Fibroblast of upper back skin (primary cell): Measurements from ENCODE around the gene RSPO4.
"Not testable (repeated sequence)": the region's sequence is repeated elsewhere in the genome, so short reads cannot be mapped to it uniquely, and the experiment has no call there.

ENCODE experiments used
- DNase-seq: peaks from one replicate; pipeline ENCODE4 v3.0.0-alpha.2; 2013

Gene RSPO4

DNA sequence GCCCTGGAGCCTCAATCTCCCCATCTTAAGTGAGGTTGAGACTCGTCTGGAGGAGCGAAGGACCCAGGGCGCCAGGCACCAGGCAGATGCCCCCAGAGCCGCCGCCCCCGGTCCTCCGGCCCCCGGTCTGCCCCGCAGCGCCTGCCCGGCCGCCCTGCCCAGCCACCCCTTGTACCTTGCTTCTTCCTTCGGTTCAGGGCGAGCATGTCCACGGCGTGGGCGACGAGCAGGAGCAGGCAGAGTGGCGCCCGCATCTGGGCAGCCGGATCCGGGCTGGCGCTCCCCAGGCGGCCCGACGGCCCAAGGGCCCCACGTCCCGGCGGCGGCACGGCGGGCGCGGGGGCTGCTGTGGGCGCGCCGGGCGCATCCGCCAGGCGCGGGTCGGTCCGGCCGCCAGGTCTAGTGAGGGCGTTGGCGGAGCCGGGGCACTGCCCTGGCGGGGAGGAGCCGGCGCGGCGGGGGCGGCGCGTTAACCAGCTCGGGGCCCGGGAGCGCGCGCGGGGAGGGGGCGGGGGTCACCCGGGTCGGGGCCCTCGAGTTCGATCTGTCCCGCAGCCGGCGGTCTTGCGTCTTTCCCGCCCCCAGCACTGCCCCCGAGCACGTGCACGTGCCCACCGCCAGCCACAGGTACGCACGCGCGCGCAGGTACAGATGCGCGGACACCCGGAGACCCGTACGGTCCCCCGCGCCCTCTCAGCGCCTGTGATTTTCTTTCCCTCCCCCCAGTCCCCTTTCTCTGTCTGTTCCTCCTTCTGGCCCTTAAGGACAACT, at the start of gene RSPO4:
TSS of gene RSPO4 (minus strand) at position 401 of the 771 bp plus-strand sequence. CDS start at position 254, 147 bp downstream.
- DNase-seq = no peak

DNA sequence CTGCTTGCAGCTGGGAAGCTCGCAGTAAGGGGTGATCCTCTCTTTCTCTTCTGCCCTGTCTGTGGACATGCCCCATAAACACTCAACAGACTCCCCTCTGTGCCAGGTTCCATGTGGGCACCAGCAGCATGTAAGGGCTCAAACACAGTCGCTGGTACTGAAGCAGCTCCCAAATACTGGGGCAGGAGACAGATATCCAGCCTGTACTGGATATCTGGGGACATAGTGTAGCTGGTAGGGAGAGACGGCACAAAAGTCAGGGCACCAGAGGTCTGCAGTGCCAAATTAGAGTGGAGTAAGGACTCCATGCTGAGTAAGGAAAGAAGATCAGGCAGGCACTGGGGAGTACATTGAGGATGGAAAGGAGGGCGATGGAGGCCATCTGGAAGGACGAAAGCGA, 48.3 kb upstream of the RSPO4 start:
- no peak for DNase-seq

DNA sequence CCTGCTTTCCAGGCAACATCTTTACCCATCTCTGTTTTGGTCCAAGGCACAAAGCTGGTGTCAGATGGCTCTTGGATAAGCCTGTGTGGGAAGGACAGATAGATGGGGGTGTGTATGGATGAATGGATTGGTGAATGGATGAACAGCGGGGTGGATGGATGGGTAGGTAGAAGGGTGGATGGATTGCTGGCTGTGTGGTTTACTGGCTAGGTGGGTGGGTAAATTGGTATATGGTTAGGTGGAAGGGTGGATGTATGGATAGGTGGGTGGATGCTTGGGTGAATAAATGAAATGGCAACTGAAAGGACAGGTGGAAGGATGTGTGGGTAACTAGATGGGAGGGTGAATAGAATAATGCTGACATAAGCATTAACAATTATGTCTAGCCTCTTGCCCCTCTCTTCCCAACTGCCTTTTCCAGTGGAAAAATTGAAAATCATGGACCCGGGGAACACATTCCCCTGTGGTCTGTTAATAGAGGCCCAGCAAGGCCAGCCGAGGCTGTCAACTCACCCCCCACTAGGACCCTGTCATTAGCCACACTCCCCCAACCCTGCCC, 43.8 kb upstream of the RSPO4 start:
- DNase-seq = no peak

DNA sequence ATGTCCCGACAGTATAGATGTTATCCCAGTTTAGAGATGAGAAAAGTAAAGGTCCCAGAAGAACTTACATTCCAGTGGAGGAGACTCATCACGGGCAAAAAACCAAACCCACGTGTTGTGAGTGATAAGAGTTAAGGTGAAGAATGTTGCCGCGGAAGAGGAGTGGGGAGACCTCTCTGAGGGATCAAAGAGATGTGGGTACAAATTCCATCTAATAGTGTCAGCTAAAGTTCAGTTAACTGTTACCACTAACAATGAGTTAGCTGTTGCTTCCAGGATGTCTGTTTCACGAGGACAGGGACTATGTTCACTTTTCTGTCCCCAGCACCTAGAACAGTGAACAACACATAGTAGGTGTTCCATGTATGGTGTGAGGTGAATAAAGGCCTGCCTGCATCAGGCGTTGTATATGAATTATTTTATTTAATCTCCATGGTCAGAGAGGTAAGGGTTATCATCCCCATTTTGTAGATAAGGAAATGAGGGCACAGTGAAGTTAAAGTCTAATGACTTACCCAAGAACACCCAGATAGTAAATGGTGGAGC, 39.8 kb upstream of the RSPO4 start:
- DNase-seq = no peak

DNA sequence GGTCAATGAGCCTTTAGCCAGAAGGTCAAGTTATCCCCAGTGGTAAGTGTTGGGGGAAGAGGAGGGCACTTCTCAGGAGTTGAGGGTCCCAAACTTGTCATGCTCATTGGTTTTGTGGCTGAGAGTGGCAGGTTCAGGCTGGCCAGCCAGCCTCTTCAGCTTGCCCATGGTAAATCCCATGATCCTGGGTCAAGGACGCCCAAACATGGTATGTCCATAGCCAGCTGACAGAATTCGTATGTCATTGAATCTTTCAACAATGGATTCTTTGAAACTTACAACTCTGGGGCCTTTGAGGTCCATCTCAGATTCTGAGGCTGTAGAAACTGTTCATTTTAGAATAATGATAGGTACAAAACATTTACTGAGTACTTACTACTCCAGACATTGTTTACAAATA, 36.1 kb upstream of the RSPO4 start:
- no peak for DNase-seq

DNA sequence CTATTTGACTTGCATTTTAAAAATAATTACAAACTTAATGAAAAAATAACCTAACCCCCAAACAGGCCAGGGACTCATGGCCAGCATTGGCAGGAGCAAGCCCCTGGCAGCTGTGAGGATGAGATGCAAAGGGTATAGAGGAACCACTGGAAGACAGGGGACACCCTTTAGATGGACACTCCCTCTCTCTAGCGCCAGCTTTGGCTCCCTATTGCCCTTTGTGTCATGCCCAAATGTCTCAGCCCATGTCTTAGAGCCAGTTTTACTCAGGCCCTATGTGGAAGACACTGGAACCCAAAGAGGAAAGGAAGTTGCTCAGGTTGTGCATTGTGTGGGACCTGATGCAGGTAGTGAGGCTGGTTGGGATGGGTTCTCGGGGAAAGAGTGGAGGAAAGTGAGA, 34.9 kb upstream of the RSPO4 start:
- DNase-seq = no peak

DNA sequence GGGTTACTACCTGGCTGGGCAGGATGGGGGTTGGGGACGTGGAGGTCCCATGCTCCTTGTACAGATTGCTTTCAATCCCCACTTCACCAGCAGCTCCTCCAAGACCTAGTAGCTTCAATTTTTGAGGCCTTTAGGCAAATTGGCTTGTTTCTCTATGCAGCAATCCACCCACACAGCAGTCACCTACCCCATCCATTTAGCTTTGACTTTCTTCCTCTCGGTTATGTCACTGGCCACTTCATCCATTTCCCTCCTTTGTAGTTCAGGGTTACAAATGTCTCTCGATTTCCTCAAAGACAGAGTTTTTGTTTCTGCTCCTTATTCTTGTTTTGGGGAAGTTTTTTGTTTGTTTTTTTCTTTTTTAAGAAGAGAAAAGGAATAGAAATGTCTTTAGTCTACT, 33.4 kb upstream of the RSPO4 start:
- no peak for DNase-seq

DNA sequence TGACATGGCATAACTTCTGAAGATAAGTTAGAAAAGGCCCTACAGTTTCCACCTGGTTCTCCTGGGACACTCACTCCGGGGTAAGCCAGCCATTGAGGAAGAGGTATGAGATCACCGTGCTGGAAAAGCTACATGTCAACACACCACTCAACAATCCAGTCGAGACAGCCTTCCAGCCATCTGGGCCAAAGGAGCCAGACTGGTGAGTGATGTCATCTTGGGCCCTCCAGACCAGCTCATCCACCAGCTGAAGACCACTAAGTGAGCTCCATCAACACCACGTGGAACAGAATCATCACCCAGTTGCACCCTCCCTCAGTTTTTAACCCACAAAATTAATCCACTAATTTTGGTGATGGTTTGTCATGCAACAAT, 32.3 kb upstream of the RSPO4 start:
- no peak for DNase-seq

DNA sequence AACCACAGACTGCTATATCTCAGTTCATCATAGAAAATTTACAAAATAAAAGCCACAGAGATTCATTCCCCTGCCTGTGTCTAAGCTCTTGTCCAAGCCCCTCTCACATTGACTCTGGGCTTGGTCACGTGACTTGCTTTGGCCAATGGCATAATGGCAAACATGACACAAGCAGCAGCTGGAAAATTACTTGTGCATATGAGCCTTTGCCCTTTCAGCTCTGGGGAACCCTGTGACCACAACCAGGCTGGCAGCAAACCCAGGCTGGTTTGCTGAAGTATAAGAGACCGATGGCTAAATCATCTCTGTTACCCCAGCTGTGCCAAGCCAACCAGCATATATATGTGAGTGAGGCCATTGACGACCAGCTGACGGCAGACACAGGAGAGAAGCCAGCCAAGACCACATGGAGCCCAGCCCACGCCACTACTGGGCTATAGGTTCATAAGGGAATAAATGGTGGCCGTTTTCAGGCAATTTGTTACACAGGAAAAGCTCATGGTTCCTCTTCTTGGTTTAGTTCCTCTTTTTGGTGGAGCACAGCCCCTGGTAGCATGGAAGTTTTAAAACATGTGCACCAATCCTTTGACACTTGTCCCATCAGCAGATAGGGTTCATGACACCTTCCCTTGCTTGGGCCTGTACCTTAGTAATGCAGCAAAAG, 31.8 kb upstream of the RSPO4 start:
- no peak for DNase-seq

DNA sequence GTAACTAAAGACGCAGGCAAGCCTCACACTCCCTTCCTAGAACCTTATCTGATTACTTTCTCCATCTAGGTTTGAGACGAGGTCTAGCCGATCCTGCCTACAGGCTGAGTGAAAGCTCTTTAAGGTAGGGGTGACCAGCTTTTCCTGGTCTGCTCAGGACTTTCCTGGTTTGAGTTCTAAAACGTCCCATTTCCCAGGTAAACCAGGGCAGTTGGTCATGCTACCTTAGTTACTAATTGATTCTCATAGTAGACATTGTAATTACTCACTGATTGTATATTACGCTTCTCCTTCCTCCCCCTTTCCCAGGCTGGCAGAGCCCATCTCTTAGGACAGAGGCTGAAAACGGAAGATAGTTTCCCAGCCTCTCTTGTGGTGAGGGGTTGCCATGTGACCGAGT, 27.9 kb upstream of the RSPO4 start:
- no peak for DNase-seq

DNA sequence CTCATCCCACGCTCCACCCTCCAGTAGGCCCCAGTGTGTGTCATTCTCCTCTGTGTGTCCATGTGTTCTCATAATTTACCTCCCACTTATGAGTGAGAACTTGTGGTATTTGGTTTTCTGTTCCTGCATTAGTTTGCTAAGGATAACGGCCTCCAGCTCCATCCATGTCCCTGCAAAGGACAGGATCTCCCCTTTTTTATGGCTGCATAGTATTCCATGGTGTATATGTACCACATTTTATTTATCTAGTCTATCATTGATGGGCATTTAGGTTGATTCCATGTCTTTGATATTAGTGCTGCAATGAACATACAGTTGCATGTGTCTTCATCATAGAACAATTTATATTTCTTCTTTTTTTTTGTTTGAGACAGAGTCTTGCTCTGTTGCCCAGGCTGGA, 24.1 kb upstream of the RSPO4 start:
- DNase-seq = not testable (repeated sequence)

DNA sequence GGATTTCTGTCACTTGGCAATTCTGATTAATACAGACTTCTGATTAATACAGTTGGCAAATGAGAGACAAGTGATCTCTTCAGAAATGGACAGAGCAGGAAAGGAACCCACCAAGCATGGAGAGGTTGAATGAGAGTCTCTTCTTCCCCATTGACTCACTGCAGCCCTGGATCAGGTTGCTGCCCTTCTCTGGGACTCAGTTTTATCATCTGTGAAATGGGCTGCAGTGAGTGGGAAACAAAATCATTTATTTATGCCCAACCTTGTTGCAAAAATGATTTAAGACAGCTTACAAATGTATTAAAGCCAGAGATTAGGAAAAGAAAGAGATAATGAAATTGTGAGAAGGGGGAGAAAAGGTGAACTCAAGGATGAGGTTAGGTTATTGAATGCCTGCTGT, 20.8 kb upstream of the RSPO4 start:
- no peak for DNase-seq

DNA sequence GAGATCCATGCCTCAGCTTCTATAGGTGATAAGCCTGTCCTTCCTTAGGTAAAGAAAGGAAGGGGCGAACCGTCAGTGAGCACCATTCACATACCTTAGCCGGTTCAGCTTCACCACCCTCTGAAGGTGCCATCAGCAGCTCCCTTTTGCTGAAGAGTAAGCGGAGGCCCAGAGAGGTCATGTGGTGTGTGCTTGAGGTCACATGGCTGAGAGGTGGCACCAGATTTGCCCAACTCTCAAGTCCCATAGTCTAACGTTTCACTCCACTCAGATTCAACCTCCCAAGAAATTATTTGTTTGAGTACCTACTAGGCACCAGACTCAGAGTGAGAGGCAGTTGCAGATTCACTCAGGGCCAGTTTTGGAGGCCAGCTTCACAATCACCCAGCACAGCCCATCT, 18.5 kb upstream of the RSPO4 start:
- DNase-seq = no peak

DNA sequence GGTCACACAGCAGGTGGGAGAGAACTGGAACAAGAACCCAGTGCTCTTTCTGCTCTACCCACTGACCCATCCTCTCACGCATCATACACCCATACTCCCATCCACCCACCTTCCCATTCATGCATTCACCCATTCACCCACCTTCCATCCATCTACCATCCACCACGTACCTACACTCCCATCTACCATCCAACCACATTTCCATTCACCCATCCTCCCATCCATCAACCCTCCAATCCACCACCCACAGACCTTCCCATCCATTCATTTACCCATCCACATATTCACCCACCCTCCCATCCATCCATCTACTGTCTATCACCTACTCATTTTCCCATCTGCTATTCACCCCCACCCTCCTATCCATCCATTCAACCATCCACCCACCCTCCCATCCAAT, 17.2 kb upstream of the RSPO4 start:
- no peak for DNase-seq

DNA sequence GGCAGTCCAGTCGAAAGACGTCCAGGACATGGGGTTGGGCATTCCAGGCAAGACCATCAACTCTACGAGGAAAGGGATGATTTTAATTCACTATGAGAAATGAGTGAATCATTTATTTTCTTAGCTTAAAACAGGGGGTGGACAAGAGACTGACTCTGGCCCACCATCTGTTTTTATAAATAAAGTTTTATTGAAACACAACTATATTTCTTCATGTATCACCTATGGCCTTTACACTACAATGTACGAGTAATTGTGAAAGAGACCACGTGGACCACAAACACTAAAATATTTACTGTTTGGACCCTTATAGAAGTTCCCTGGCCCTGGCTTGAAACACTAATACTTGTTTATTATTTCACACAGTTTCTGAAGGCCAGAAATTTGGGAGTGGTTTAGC, 15.6 kb upstream of the RSPO4 start:
- DNase-seq = no peak

DNA sequence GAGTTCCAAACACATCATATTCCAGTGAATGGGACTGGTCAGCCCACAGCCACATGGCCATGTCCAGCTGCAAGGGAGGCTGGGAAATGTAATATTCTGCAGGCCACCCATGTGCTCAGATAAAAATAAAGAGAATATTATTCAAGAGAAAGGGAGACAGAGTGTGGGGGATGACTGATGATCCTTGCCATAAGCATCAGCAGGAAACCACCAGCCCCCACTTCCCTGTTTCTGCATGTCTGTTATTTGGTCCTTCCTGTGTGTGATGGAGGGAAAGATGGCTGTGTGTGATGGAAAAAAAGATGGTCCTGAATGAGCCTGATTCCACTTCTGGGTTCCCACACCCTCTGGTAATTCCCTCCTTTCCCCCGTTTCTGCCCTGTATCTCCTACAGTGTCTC, 13.1 kb upstream of the RSPO4 start:
- DNase-seq = no peak

DNA sequence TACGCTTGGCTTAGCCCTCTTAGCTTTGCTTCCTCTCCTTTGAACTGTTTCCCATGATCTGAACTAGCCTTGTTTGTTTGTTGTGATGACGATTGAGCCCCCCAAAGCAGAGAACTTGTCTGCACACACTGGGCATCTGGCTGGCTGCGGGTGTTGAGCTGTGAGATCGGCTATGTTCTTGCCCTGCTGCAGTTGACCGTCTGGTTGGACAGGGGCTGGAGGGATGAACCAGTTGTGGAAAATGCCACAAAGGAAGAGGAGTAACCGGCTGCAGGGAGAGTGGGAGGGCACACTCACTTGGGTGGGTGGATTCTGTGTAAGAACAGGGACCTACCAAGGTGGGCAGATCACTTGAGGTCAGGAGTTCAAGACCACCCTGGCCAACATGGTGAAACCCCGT, 12.4 kb upstream of the RSPO4 start:
- DNase-seq = no peak

DNA sequence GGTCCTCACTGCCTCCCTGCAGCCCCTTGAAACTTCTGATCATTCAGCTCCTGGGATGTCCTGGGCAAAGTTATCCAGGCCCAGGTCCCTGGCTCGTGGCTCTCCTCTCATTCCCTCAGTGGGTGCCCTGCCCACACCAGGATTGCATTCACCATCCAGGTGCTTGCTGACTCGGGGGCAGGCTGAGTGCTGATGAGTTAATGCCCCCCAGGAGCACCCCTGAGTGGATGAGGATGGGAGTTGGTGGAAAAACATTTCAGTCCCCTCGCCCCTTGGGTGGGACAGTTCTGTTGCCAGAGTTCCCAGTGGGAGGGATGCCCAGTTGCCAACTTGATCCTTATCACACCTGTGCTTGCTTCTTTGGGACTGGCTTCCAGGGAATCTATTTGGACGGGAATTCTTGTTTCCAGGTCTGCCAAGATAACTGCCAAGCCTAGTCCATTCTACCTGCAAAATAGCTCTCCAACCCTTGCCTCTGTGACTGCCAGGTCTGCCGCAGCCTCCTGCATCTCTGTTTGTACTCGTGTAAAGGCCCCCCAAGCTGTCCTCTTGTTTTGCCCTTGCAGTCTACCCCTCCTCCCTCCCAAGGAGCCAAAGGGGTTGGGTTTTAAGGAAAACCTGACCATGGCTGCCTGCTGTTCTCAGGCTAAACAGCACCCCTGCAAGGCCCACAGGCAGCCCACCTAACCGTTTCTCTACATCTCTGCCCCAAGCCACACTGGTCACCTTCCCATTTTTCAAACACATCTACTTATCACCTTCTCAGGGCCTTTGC, 11.6 kb upstream of the RSPO4 start:
- no peak for DNase-seq

DNA sequence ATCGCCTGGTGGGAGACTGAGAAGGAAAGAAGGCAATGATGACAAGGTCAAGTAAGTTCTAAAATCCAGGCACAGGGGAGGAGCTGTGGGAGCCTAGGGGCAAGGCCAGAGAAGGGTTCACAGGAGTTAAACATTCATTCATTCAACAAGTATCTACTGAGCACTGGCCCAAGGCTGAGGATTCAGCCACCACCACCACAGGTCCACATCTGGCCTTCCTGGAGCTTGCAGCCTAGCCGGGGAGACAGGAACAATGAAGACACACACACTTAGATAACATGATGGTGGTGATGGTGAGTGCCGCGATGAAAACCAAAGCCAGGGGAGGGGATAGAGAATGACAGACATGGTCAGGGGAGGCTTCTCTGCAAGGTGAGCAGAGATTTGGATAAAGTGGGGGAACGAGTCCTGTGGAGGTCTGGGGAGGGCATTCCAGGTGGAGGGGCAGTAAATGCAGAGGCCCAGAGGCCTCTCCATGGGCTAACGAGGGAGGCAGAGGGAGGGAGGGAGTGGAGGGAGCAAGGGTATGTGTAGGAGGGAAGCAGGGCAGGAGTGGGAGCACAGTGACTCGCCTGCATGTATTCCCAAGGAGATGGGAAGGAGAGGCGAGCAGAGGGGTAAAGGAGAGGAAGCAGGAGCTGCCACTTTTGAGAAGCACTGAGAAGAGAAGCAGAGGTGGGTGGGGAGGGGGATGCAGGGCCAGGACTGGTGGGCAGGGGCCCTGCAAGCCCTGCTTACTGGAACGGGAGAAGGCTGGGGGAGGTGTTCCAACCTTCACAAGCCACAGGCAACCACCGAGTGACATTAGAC, 10.5 kb upstream of the RSPO4 start:
- DNase-seq = no peak

DNA sequence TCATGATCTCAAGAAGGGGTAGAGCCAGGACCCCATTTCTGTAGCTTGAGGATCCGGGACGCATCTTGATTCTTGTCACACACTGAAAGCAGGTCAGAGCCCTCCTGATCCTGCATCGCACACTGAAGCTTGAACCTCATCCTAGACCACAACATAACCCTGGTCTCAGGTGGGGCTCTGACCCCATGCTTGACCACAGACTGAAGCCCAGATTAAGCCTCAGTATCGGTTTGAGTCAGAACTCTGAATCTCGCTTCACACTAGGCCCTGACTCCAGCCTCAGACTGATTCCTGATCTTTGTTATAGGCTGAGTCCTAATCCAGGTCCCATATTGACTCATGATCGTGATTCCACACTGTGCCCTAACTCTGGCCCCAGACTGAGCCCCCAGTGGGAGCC, 8.5 kb upstream of the RSPO4 start:
- DNase-seq = no peak

DNA sequence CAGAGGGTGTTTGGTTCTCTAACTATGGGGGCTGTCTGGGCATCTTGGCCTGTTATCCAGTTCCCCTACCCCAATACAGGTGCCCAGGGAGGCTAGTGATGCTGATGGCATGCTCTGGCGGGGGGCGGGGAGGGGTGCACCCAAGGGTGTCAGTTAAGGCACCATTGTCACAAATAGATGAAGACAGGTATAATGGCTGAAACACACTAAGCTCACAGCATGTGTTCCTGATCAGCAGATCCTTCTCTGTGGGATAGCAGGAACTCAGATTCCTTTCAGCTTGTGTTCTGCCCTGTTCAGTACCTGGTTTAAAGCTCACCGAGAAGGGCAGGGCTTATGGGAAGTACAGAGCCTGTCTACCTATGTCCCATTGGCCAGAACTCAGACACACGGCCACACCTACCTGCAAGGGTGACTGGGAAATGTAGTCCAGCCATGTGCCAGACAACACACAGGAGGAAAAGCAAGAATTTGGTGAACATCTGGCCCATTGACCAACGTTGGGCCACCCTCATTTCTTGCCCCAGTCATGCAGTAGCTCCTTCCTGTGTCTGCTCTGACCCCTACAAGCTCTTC, 3.4 kb upstream of the RSPO4 start:
- DNase-seq = no peak
